ENCODE data around the gene UBA5. TPM values are rescaled to one million over a fixed set of nuclear protein-coding genes. Genes with fewer than 3 reads are reported as not detected.
"Not testable (repeated sequence)": the region's sequence is repeated elsewhere in the genome, so short reads cannot be mapped to it uniquely, and the experiment has no call there.

Gene UBA5
- total RNA-seq: 10 to 100 TPM; 68.9 to 77.6 TPM

- H3K9me3 Mint-ChIP-seq: no peaks in the 10 kb centered on the region
- H3K4me1 Mint-ChIP-seq: peaks cover 51% of the 10 kb centered on the region
- H3K27me3 Mint-ChIP-seq: no peaks in the 10 kb centered on the region
- H3K4me3 Mint-ChIP-seq: peak within 1 kb of the TSS; percentile 94
- peak; percentile 78 for DNase-seq
- H3K27ac Mint-ChIP-seq: peak within 1 kb of the TSS; percentile 97
- peaks cover 20% of the 10 kb centered on the region for H3K36me3 Mint-ChIP-seq
These were observed at the start of gene UBA5 for GRCh38 chr3:132660052-132660810. TSS of gene UBA5 (plus strand) at chr3:132660329. CDS start at chr3:132660538, 209 bp downstream.

GRCh38 chr3:132615301-132615700 lies 44.8 kb upstream of the UBA5 start:
- not testable (repeated sequence) for H3K9me3 Mint-ChIP-seq, H3K27me3 Mint-ChIP-seq, H3K4me1 Mint-ChIP-seq, H3K4me3 Mint-ChIP-seq, DNase-seq
- peak overlapping the region; percentile 51 for H3K27ac Mint-ChIP-seq
- peaks cover 53% of the 10 kb centered on the region for H3K36me3 Mint-ChIP-seq

- DNase-seq: no peak
- H3K4me1 Mint-ChIP-seq: no peaks in the 10 kb centered on the region
- peaks cover 6% of the 10 kb centered on the region for H3K9me3 Mint-ChIP-seq
- H3K27me3 Mint-ChIP-seq: no peaks in the 10 kb centered on the region
- H3K36me3 Mint-ChIP-seq: peaks cover 54% of the 10 kb centered on the region
- no peak overlapping the region for H3K4me3 Mint-ChIP-seq
- no peak overlapping the region for H3K27ac Mint-ChIP-seq
These were observed 44.2 kb upstream of the UBA5 start for GRCh38 chr3:132615881-132616280.

GRCh38 chr3:132616780-132617179 lies 43.3 kb upstream of the UBA5 start:
- no peak overlapping the region for H3K4me3 Mint-ChIP-seq
- peaks cover 3% of the 10 kb centered on the region for H3K4me1 Mint-ChIP-seq
- H3K27me3 Mint-ChIP-seq: no peaks in the 10 kb centered on the region
- H3K9me3 Mint-ChIP-seq: peaks cover 6% of the 10 kb centered on the region
- H3K27ac Mint-ChIP-seq: no peak overlapping the region
- DNase-seq: no peak
- peaks cover 51% of the 10 kb centered on the region for H3K36me3 Mint-ChIP-seq

GRCh38 chr3:132622148-132622547 lies 38.0 kb upstream of the UBA5 start:
- Mint-ChIP-seq H3K36me3 (peaks cover 27% of the 10 kb centered on the region), H3K27ac (no peak overlapping the region), H3K4me1 (peaks cover 9% of the 10 kb centered on the region), H3K27me3 (no peaks in the 10 kb centered on the region), H3K4me3 (no peak overlapping the region), H3K9me3 (no peaks in the 10 kb centered on the region)
- no peak for DNase-seq

GRCh38 chr3:132622761-132623160 lies 37.4 kb upstream of the UBA5 start:
- H3K4me3 Mint-ChIP-seq: no peak overlapping the region
- H3K4me1 Mint-ChIP-seq: peaks cover 9% of the 10 kb centered on the region
- peaks cover 21% of the 10 kb centered on the region for H3K36me3 Mint-ChIP-seq
- no peak overlapping the region for H3K27ac Mint-ChIP-seq
- H3K27me3 Mint-ChIP-seq: no peaks in the 10 kb centered on the region
- H3K9me3 Mint-ChIP-seq: no peaks in the 10 kb centered on the region
- DNase-seq: no peak

- no peaks in the 10 kb centered on the region for H3K9me3 Mint-ChIP-seq
- H3K27ac Mint-ChIP-seq: no peak overlapping the region
- DNase-seq: no peak
- H3K27me3 Mint-ChIP-seq: no peaks in the 10 kb centered on the region
- peaks cover 25% of the 10 kb centered on the region for H3K36me3 Mint-ChIP-seq
- no peak overlapping the region for H3K4me3 Mint-ChIP-seq
- H3K4me1 Mint-ChIP-seq: peaks cover 9% of the 10 kb centered on the region
These were observed 36.5 kb upstream of the UBA5 start for GRCh38 chr3:132623646-132624045.

- H3K4me3 Mint-ChIP-seq: no peak overlapping the region
- H3K27ac Mint-ChIP-seq: no peak overlapping the region
- H3K4me1 Mint-ChIP-seq: peaks cover 12% of the 10 kb centered on the region
- no peaks in the 10 kb centered on the region for H3K9me3 Mint-ChIP-seq
- H3K27me3 Mint-ChIP-seq: no peaks in the 10 kb centered on the region
- DNase-seq: no peak
- H3K36me3 Mint-ChIP-seq: peaks cover 28% of the 10 kb centered on the region
These were observed 35.3 kb upstream of the UBA5 start for GRCh38 chr3:132624790-132625189.

GRCh38 chr3:132625613-132626012 lies 34.5 kb upstream of the UBA5 start:
- Mint-ChIP-seq H3K4me1 (peaks cover 16% of the 10 kb centered on the region), H3K4me3 (no peak overlapping the region), H3K36me3 (peaks cover 24% of the 10 kb centered on the region), H3K9me3 (no peaks in the 10 kb centered on the region), H3K27me3 (no peaks in the 10 kb centered on the region), H3K27ac (no peak overlapping the region)
- no peak for DNase-seq

- Mint-ChIP-seq H3K27ac (no peak overlapping the region), H3K4me1 (peaks cover 12% of the 10 kb centered on the region), H3K27me3 (no peaks in the 10 kb centered on the region), H3K36me3 (peaks cover 16% of the 10 kb centered on the region), H3K4me3 (no peak overlapping the region), H3K9me3 (no peaks in the 10 kb centered on the region)
- DNase-seq: no peak
These were observed 33.2 kb upstream of the UBA5 start for GRCh38 chr3:132626955-132627354.

- H3K27ac Mint-ChIP-seq: no peak overlapping the region
- H3K27me3 Mint-ChIP-seq: no peaks in the 10 kb centered on the region
These were observed 32.0 kb upstream of the UBA5 start for GRCh38 chr3:132628157-132628556.

GRCh38 chr3:132629928-132630327 lies 30.2 kb upstream of the UBA5 start:
- H3K4me1 Mint-ChIP-seq: peaks cover 6% of the 10 kb centered on the region
- peak overlapping the region; percentile 45 for H3K27ac Mint-ChIP-seq
- no peak for DNase-seq
- no peaks in the 10 kb centered on the region for H3K9me3 Mint-ChIP-seq
- no peaks in the 10 kb centered on the region for H3K27me3 Mint-ChIP-seq
- H3K36me3 Mint-ChIP-seq: peaks cover 29% of the 10 kb centered on the region
- H3K4me3 Mint-ChIP-seq: no peak overlapping the region

More at GRCh38 chr3:132628157-132628556, 32.0 kb upstream of the UBA5 start:
- DNase-seq: no peak
- no peak overlapping the region for H3K4me3 Mint-ChIP-seq
- peaks cover 20% of the 10 kb centered on the region for H3K36me3 Mint-ChIP-seq
- H3K9me3 Mint-ChIP-seq: no peaks in the 10 kb centered on the region
- H3K4me1 Mint-ChIP-seq: peaks cover 8% of the 10 kb centered on the region

GRCh38 chr3:132630612-132631011 lies 29.5 kb upstream of the UBA5 start:
- Mint-ChIP-seq H3K36me3 (peaks cover 33% of the 10 kb centered on the region), H3K4me3 (no peak overlapping the region), H3K27me3 (no peaks in the 10 kb centered on the region), H3K27ac (no peak overlapping the region), H3K4me1 (peaks cover 6% of the 10 kb centered on the region), H3K9me3 (no peaks in the 10 kb centered on the region)
- DNase-seq: no peak

- peaks cover 30% of the 10 kb centered on the region for H3K36me3 Mint-ChIP-seq
- no peak overlapping the region for H3K4me3 Mint-ChIP-seq
- H3K4me1 Mint-ChIP-seq: peaks cover 2% of the 10 kb centered on the region
- no peaks in the 10 kb centered on the region for H3K9me3 Mint-ChIP-seq
- DNase-seq: no peak
- H3K27ac Mint-ChIP-seq: no peak overlapping the region
- no peaks in the 10 kb centered on the region for H3K27me3 Mint-ChIP-seq
These were observed 25.1 kb upstream of the UBA5 start for GRCh38 chr3:132635052-132635451.

- H3K36me3 Mint-ChIP-seq: peaks cover 30% of the 10 kb centered on the region
- H3K27ac Mint-ChIP-seq: no peak overlapping the region
- DNase-seq: no peak
- no peaks in the 10 kb centered on the region for H3K27me3 Mint-ChIP-seq
- H3K9me3 Mint-ChIP-seq: no peaks in the 10 kb centered on the region
- H3K4me3 Mint-ChIP-seq: no peak overlapping the region
- H3K4me1 Mint-ChIP-seq: no peaks in the 10 kb centered on the region
These were observed 22.5 kb upstream of the UBA5 start for GRCh38 chr3:132637590-132637989.

GRCh38 chr3:132638706-132639105 lies 21.4 kb upstream of the UBA5 start:
- Mint-ChIP-seq H3K4me1 (no peaks in the 10 kb centered on the region), H3K27ac (no peak overlapping the region), H3K9me3 (no peaks in the 10 kb centered on the region), H3K4me3 (no peak overlapping the region), H3K36me3 (peaks cover 24% of the 10 kb centered on the region), H3K27me3 (no peaks in the 10 kb centered on the region)
- no peak for DNase-seq

All from activated naive CD8-positive, alpha-beta T cell treated with anti-CD3 and anti-CD28 coated beads for 36 hours (primary cell).